HAP-1 (cell line): ENCODE results near the gene MRPL21.

ENCODE experiments used
- DNase-seq, 2 experiments: peaks; one replicate each; pipeline ENCODE4 v3.0.0-alpha.2; 2016 to 2020; ENCODE audit warnings: low spot score in 2 of 2
- H3K27me3 ChIP-seq: fragments of 250-450 bp; sonication (Bioruptor Pico); 2 replicates; pipeline ENCODE4 v1.5.1; 2020; ENCODE audit warnings: low read depth, mild to moderate bottlenecking, moderate library complexity
- H3K36me3 ChIP-seq: fragments of 250-450 bp; sonication (Bioruptor Pico); replicated peaks from 2 replicates; pipeline ENCODE4 v1.5.1; 2020; ENCODE audit warnings: mild to moderate bottlenecking
- H3K4me1 ChIP-seq: fragments of 250-450 bp; sonication (Bioruptor Pico); 2 replicates; pipeline ENCODE4 v1.5.1; 2020; ENCODE audit warnings: mild to moderate bottlenecking
- H3K4me3 ChIP-seq: fragments of 250-450 bp; sonication (Bioruptor Pico); 2 replicates; pipeline ENCODE4 v1.5.1; 2020; ENCODE audit warnings: mild to moderate bottlenecking, moderate library complexity
- H3K9me3 ChIP-seq: fragments of 250-450 bp; sonication (Bioruptor Pico); 2 replicates; pipeline ENCODE4 v1.5.1; 2020; ENCODE audit warnings: mild to moderate bottlenecking, moderate library complexity
- in situ Hi-C: fragments of 300-500 bp; cut with MboI; formaldehyde crosslinking; loops from 3 replicates; pipeline ENCODE4 v1.14.3; 2020; ENCODE audit warnings: low sequenced_read_pairs, inconsistent platforms, mixed read lengths

The MRPL21 gene

GRCh38 chr11:68938816-68939582, 35.4 kb upstream of the MRPL21 start:
- in situ Hi-C loops = loop anchor here (10.0 kb wide), 1 partner anchor 56 kb away; no protein-coding TSS in a partner anchor
- Histone ChIP-seq H3K27me3 (no peaks in the 10 kb centered on the region), H3K4me3 (no peak overlapping the region), H3K36me3 (peaks cover 34% of the 10 kb centered on the region), H3K4me1 (no peaks in the 10 kb centered on the region), H3K9me3 (no peaks in the 10 kb centered on the region)
- no peak for DNase-seq

- no peaks in the 10 kb centered on the region for H3K27me3 ChIP-seq
- H3K4me3 ChIP-seq = no peak overlapping the region
- no peaks in the 10 kb centered on the region for H3K9me3 ChIP-seq
- H3K4me1 ChIP-seq = no peaks in the 10 kb centered on the region
- peaks cover 36% of the 10 kb centered on the region for H3K36me3 ChIP-seq
- no peak for DNase-seq
- in situ Hi-C loops = loop anchor here (10.0 kb wide), 1 partner anchor 57 kb away; no protein-coding TSS in a partner anchor
These were observed 34.5 kb upstream of the MRPL21 start for GRCh38 chr11:68938088-68938487.

GRCh38 chr11:68936676-68937620, 33.3 kb upstream of the MRPL21 start:
- Histone ChIP-seq H3K4me1 (no peaks in the 10 kb centered on the region), H3K27me3 (no peaks in the 10 kb centered on the region), H3K4me3 (no peak overlapping the region), H3K36me3 (peaks cover 36% of the 10 kb centered on the region), H3K9me3 (no peaks in the 10 kb centered on the region)
- in situ Hi-C loops = loop anchor here (10.0 kb wide), 1 partner anchor 58 kb away; no protein-coding TSS in a partner anchor
- DNase-seq = no peak

- Histone ChIP-seq H3K36me3 (peaks cover 36% of the 10 kb centered on the region), H3K27me3 (no peaks in the 10 kb centered on the region), H3K4me3 (no peak overlapping the region), H3K4me1 (no peaks in the 10 kb centered on the region), H3K9me3 (no peaks in the 10 kb centered on the region)
- no peak for DNase-seq
- in situ Hi-C loops = loop anchor here (10.0 kb wide), 1 partner anchor 59 kb away; no protein-coding TSS in a partner anchor
These were observed 32.7 kb upstream of the MRPL21 start for GRCh38 chr11:68936358-68936636.

- Histone ChIP-seq H3K36me3 (peaks cover 38% of the 10 kb centered on the region), H3K4me3 (no peak overlapping the region), H3K4me1 (no peaks in the 10 kb centered on the region), H3K9me3 (no peaks in the 10 kb centered on the region), H3K27me3 (no peaks in the 10 kb centered on the region)
- DNase-seq = no peak
- in situ Hi-C loops = loop anchor here (10.0 kb wide), 1 partner anchor 59 kb away; no protein-coding TSS in a partner anchor
These were observed 32.1 kb upstream of the MRPL21 start for GRCh38 chr11:68935516-68936357.

- Histone ChIP-seq H3K36me3 (peaks cover 43% of the 10 kb centered on the region), H3K27me3 (no peaks in the 10 kb centered on the region), H3K9me3 (no peaks in the 10 kb centered on the region), H3K4me1 (no peaks in the 10 kb centered on the region), H3K4me3 (no peak overlapping the region)
- DNase-seq = no peak
- in situ Hi-C loops = loop anchor here (10.0 kb wide), 1 partner anchor 60 kb away; no protein-coding TSS in a partner anchor
These were observed 31.4 kb upstream of the MRPL21 start for GRCh38 chr11:68935066-68935465.

GRCh38 chr11:68934666-68935065, 31.0 kb upstream of the MRPL21 start:
- no peaks in the 10 kb centered on the region for H3K9me3 ChIP-seq
- H3K4me3 ChIP-seq = no peak overlapping the region
- no peak for DNase-seq
- H3K36me3 ChIP-seq = peaks cover 45% of the 10 kb centered on the region
- H3K27me3 ChIP-seq = no peaks in the 10 kb centered on the region
- in situ Hi-C loops = loop anchor here (10.0 kb wide), 1 partner anchor 60 kb away; no protein-coding TSS in a partner anchor
- H3K4me1 ChIP-seq = no peaks in the 10 kb centered on the region

GRCh38 chr11:68934321-68934645, 30.7 kb upstream of the MRPL21 start:
- no peaks in the 10 kb centered on the region for H3K4me1 ChIP-seq
- no peak for DNase-seq
- H3K4me3 ChIP-seq = no peak overlapping the region
- H3K27me3 ChIP-seq = no peaks in the 10 kb centered on the region
- peaks cover 49% of the 10 kb centered on the region for H3K36me3 ChIP-seq
- H3K9me3 ChIP-seq = no peaks in the 10 kb centered on the region
- in situ Hi-C loops = loop anchor here (10.0 kb wide), 1 partner anchor 61 kb away; no protein-coding TSS in a partner anchor

- in situ Hi-C loops = loop anchor here (10.0 kb wide), 1 partner anchor 61 kb away; no protein-coding TSS in a partner anchor
- Histone ChIP-seq H3K36me3 (peaks cover 54% of the 10 kb centered on the region), H3K9me3 (no peaks in the 10 kb centered on the region), H3K27me3 (no peaks in the 10 kb centered on the region), H3K4me3 (no peak overlapping the region), H3K4me1 (no peaks in the 10 kb centered on the region)
- DNase-seq = no peak
These were observed 30.1 kb upstream of the MRPL21 start for GRCh38 chr11:68933605-68934320.

GRCh38 chr11:68932933-68933577, 29.4 kb upstream of the MRPL21 start:
- in situ Hi-C loops = loop anchor here (10.0 kb wide), 1 partner anchor 62 kb away; no protein-coding TSS in a partner anchor
- no peaks in the 10 kb centered on the region for H3K9me3 ChIP-seq
- no peaks in the 10 kb centered on the region for H3K4me1 ChIP-seq
- no peak overlapping the region for H3K4me3 ChIP-seq
- H3K36me3 ChIP-seq = peaks cover 57% of the 10 kb centered on the region
- no peak for DNase-seq
- no peaks in the 10 kb centered on the region for H3K27me3 ChIP-seq

GRCh38 chr11:68932358-68932757, 28.7 kb upstream of the MRPL21 start:
- Histone ChIP-seq H3K36me3 (peaks cover 57% of the 10 kb centered on the region), H3K4me3 (no peak overlapping the region), H3K9me3 (no peaks in the 10 kb centered on the region), H3K27me3 (no peaks in the 10 kb centered on the region), H3K4me1 (no peaks in the 10 kb centered on the region)
- in situ Hi-C loops = loop anchor here (10.0 kb wide), 1 partner anchor 62 kb away; no protein-coding TSS in a partner anchor
- no peak for DNase-seq

GRCh38 chr11:68931911-68932310, 28.3 kb upstream of the MRPL21 start:
- in situ Hi-C loops = loop anchor here (10.0 kb wide), 1 partner anchor 63 kb away; no protein-coding TSS in a partner anchor
- no peak for DNase-seq
- H3K4me3 ChIP-seq = no peak overlapping the region
- no peaks in the 10 kb centered on the region for H3K4me1 ChIP-seq
- H3K36me3 ChIP-seq = peaks cover 57% of the 10 kb centered on the region
- H3K9me3 ChIP-seq = no peaks in the 10 kb centered on the region
- no peaks in the 10 kb centered on the region for H3K27me3 ChIP-seq
